T-cell (primary cell): ENCODE data around the gene DCC. TPM values are rescaled to one million over a fixed set of nuclear protein-coding genes. Genes with fewer than 3 reads are reported as not detected.

ENCODE experiments used
- ATAC-seq, 4 experiments: fragments of 200-7000 bp in 3 of 4; fragments of 150-1000 bp in 1 of 4; cut with Tn5 transposase; replicated peaks in 1 of 4; 1 replicate in 3 of 4; 2 replicates in 1 of 4; pipeline ENCODE4 v1.10.0; 2021; ENCODE audit warnings: moderate library complexity in 3 of 4, mild to moderate bottlenecking in 2 of 4, moderate number of reproducible peaks in 1 of 4
- CTCF ChIA-PET, 2 donors: fragments of 300-600 bp; sonication (Branson Sonifier 250); formaldehyde crosslinking; loops; one replicate each; lab custom pipeline; 2022; ENCODE audit warnings: antibody characterized with exemption in 2 of 2; lab: Charles Lee
- POLR2A ChIA-PET, 2 donors: fragments of 300-600 bp; sonication (Branson Sonifier 250); formaldehyde crosslinking; loops; one replicate each; lab custom pipeline; 2022; ENCODE audit warnings: antibody characterized with exemption in 2 of 2; lab: Charles Lee
- DNase-seq, 35 experiments: peaks; one replicate each; pipeline versions ENCODE4 v3.0.0 to v3.0.0-alpha.2; 2013 to 2023
- H3K27ac ChIP-seq: one replicate; pipeline ENCODE4 v1.5.1; 2013; ENCODE audit warnings: low read length
- H3K27me3 ChIP-seq, 2 experiments: replicated peaks in 1 of 2; 1 replicate in 1 of 2; 2 replicates in 1 of 2; pipeline versions ENCODE4 v1.6.1 to v1.7.0; 2013; ENCODE audit warnings: low read length in 1 of 2, mixed read lengths in 1 of 2; ENCODE audit not compliant: control insufficient read depth in 2 of 2, insufficient read depth in 2 of 2; ENCODE audit errors: extremely low read depth in 1 of 2
- H3K36me3 ChIP-seq, 2 donors: 1 replicate in 1 of 2; 2 replicates in 1 of 2; pipeline versions ENCODE4 v1.6.1 to v1.7.0; 2013; ENCODE audit warnings: low read length in 1 of 2; ENCODE audit not compliant: control insufficient read depth in 2 of 2, insufficient read depth in 1 of 2; ENCODE audit errors: extremely low read depth in 1 of 2
- H3K4me1 ChIP-seq, 2 experiments: 1 replicate in 1 of 2; 2 replicates in 1 of 2; pipeline versions ENCODE4 v1.6.1 to v1.7.0; 2013; ENCODE audit warnings: low read length in 2 of 2, mixed read lengths in 1 of 2; ENCODE audit not compliant: insufficient read depth in 2 of 2, control insufficient read depth in 1 of 2; ENCODE audit errors: extremely low read depth in 1 of 2
- H3K4me3 ChIP-seq, 2 donors: 1 replicate in 1 of 2; 2 replicates in 1 of 2; pipeline versions ENCODE4 v1.5.1 to v1.7.0; 2013; ENCODE audit warnings: mild to moderate bottlenecking in 2 of 2, low read length in 1 of 2, moderate library complexity in 1 of 2; ENCODE audit not compliant: control insufficient read depth in 1 of 2; ENCODE audit errors: extremely low read depth in 1 of 2
- H3K9me3 ChIP-seq: 2 replicates; pipeline ENCODE4 v1.7.0; 2013
- H3K27ac Mint-ChIP-seq, 2 donors: one replicate each; pipeline ENCODE4 v1.8.0; 2020 to 2021; ENCODE audit warnings: mild to moderate bottlenecking in 2 of 2, mixed read lengths in 2 of 2
- H3K27me3 Mint-ChIP-seq, 2 donors: one replicate each; pipeline ENCODE4 v1.8.0; 2021 to 2022; ENCODE audit warnings: mixed read lengths in 2 of 2
- H3K36me3 Mint-ChIP-seq: one replicate; pipeline ENCODE4 v1.8.0; 2021; ENCODE audit warnings: mixed read lengths
- H3K4me1 Mint-ChIP-seq, 3 donors: one replicate each; pipeline ENCODE4 v1.8.0; 2020 to 2022; ENCODE audit warnings: mixed read lengths in 3 of 3, mild to moderate bottlenecking in 1 of 3
- H3K4me3 Mint-ChIP-seq, 3 donors: one replicate each; pipeline ENCODE4 v1.8.0; 2020 to 2022; ENCODE audit warnings: mild to moderate bottlenecking in 3 of 3, mixed read lengths in 3 of 3, moderate library complexity in 3 of 3
- H3K9me3 Mint-ChIP-seq, 3 donors: one replicate each; pipeline ENCODE4 v1.8.0; 2020 to 2022; ENCODE audit warnings: mixed read lengths in 3 of 3
- WGBS: methylation state at CpG from one replicate; pipeline ENCODE4 v1.1.5; 2013; ENCODE audit warnings: missing lambda C conversion rate; ENCODE audit not compliant: insufficient coverage; 5-methylcytosine and 5-hydroxymethylcytosine counted together
- total RNA-seq, 35 experiments: library from RNA in 6 of 35; stranded (reverse) in 6 of 35; fragments of 120-200 nt in 1 of 35; gene quantifications; one replicate each; pipeline versions ENCODE4 v1.2.1 to v1.2.4 and lab custom pipeline; 2013 to 2026

The DCC gene
- total RNA-seq, 5 donors from 2014 or later (not counting 1 experiment from before 2014, with no cell fraction given): not detected

DNA sequence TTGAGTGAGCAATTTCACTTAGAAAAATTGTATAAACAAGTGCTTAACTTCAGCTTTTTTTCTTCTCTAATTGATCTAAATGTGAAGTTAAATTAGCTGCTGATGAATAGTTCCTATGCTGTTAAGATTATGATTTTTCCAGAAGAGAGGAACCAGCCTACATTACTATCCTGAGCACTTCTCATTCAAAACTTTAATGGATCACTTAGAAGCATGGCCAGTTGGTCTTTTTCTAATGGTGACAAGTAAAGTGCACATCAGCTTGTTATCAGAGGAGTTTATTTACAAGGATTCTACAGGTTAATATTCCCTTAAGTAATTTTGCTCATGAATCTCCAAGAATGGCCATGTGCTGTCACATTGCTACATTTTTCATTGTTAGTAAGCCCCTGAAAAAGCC, 37.1 kb downstream of the DCC start:
- no peak overlapping the region for H3K27ac ChIP-seq
- no peak for DNase-seq
- H3K9me3 ChIP-seq: no peaks in the 10 kb centered on the region
- Mint-ChIP-seq H3K27me3 (no peaks in the 10 kb centered on the region), H3K36me3 (no peaks in the 10 kb centered on the region), H3K27ac (no peak overlapping the region), H3K9me3 (peaks cover 0 to 5% (median 0%) of the 10 kb centered on the region in 3 donors), H3K4me3 (no peak overlapping the region), H3K4me1 (no peaks in the 10 kb centered on the region)
- no peaks in the 10 kb centered on the region for H3K27me3 ChIP-seq
- POLR2A ChIA-PET: no interaction called here
- no peak for ATAC-seq
- no peak overlapping the region for H3K4me3 ChIP-seq
- no peaks in the 10 kb centered on the region for H3K36me3 ChIP-seq
- CTCF ChIA-PET: no interaction called here
- no peaks in the 10 kb centered on the region for H3K4me1 ChIP-seq

DNA sequence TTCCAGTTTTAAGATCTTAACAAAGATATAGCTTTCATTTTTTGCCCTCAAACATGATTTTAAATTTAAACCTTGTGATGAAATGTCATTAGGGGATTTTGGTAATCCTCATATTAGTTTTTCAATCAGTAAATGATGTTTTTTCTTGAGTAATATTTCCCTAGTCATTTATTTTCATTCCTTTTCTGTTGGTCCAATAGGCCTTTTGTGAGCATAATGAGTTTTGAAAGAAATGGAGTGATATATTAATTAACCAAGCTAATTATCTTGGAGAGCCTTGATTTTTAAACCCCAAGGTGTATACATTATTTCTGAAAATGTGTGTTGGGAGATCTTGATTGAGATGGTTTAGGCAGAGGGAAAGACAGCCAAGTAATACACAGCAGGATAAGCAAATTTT, 46.3 kb downstream of the DCC start:
- H3K4me3 Mint-ChIP-seq: no peak overlapping the region
- H3K4me1 Mint-ChIP-seq: no peaks in the 10 kb centered on the region
- Histone ChIP-seq H3K9me3 (no peaks in the 10 kb centered on the region), H3K27ac (no peak overlapping the region), H3K4me3 (no peak overlapping the region), H3K27me3 (no peaks in the 10 kb centered on the region), H3K4me1 (no peaks in the 10 kb centered on the region), H3K36me3 (no peaks in the 10 kb centered on the region)
- POLR2A ChIA-PET: no interaction called here
- ATAC-seq (no peak), DNase-seq (no peak)
- peaks cover 0 to 7% (median 0%) of the 10 kb centered on the region in 3 donors for H3K9me3 Mint-ChIP-seq
- CTCF ChIA-PET: no interaction called here
- H3K27ac Mint-ChIP-seq: no peak overlapping the region
- no peaks in the 10 kb centered on the region for H3K27me3 Mint-ChIP-seq
- no peaks in the 10 kb centered on the region for H3K36me3 Mint-ChIP-seq

DNA sequence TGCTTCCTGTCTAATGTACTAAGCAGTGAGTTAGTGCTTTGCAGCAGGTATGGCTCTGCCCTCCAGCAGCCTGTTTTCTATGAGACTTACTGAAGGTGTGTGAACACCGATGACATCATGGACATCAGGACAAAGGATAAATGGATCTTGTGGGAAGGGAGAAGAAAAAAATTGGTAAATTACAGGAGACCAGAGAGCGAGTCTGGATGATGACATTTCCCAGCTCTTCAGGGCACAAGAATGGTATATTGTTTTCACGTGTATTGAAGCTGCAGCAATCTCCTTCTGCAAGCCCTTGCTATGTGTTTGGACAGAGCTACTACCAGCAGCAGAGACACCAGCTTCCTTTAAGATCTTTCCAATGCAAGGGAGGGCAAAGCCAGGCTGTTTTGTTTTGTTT, 47.2 kb downstream of the DCC start:
- H3K4me1 ChIP-seq: no peaks in the 10 kb centered on the region
- no peak for ATAC-seq
- no peak overlapping the region for H3K4me3 ChIP-seq
- H3K4me1 Mint-ChIP-seq: no peaks in the 10 kb centered on the region
- H3K36me3 ChIP-seq: no peaks in the 10 kb centered on the region
- H3K9me3 Mint-ChIP-seq: peaks cover 0 to 3% (median 0%) of the 10 kb centered on the region in 3 donors
- WGBS: 83% methylated on average over 2 of the region's 3 CpGs
- POLR2A ChIA-PET: no interaction called here
- no peak for DNase-seq
- H3K27me3 ChIP-seq: no peaks in the 10 kb centered on the region
- H3K9me3 ChIP-seq: no peaks in the 10 kb centered on the region
- H3K27me3 Mint-ChIP-seq: no peaks in the 10 kb centered on the region
- no peak overlapping the region for H3K27ac Mint-ChIP-seq
- CTCF ChIA-PET: no interaction called here
- no peaks in the 10 kb centered on the region for H3K36me3 Mint-ChIP-seq
- no peak overlapping the region for H3K4me3 Mint-ChIP-seq
- H3K27ac ChIP-seq: no peak overlapping the region

DNA sequence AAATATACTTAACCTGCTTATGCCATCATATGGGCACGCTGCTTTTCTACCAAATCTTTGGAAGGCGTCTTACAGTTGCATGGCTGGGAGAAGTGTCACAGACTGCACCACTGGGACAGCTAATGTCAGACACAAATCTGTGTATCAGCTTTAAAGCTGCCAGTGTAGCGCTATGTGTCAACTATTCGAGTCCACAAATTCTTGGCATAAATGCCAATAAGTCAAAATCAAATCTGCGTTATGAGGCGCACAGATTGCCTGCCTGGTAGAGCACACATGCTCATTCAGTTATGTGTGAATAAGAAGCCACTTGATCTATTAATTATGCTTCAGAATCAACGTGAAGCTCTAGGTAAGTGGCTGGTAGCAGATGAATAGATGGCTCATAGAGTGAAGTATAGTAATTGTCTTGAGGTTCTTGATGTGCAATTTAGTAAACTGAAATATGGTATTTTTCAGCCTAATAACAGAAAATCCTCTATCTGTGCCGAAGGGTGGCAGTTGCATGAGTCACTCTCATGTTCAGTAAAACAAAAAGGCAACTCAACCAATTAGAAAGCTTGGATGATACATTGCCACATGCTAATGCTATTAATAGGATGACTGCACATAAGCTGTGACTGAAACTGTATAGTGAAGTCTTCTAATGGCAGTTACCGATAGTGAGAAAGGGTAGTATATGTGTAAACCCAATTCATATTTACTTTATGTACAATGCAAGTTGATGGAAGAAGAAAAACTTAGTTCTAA, 52.0 kb downstream of the DCC start:
- H3K4me1 Mint-ChIP-seq: no peaks in the 10 kb centered on the region

DNA sequence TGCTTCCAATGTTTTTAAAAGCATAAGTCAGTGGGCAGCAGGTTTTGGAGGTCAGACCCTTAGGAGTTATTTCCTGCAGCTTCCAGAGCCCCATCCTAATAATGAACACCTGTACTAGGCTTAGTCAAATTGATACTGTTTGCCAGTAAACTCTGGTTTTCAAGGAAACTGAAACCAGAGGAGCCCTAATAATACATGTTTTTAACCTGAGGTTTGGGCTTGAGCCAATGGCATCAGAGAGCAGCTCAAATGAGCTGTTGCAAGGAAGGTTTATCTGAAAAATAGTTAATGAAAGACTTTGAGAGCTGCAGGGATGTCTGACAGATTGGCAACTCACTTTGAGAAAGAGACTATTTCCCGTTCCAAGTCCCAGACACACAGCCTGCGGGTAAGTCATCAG, 54.6 kb downstream of the DCC start:
- Histone ChIP-seq H3K27ac (no peak overlapping the region), H3K36me3 (no peaks in the 10 kb centered on the region), H3K4me3 (no peak overlapping the region), H3K27me3 (no peaks in the 10 kb centered on the region), H3K4me1 (no peaks in the 10 kb centered on the region), H3K9me3 (no peaks in the 10 kb centered on the region)
- no peak overlapping the region for H3K27ac Mint-ChIP-seq
- POLR2A ChIA-PET: no interaction called here
- CTCF ChIA-PET: interaction anchor here in 1 of 2 donors (0.7 kb wide), 1 partner anchor 105 kb away, joined by 3 read pairs; no protein-coding TSS in a partner anchor
- no peaks in the 10 kb centered on the region for H3K27me3 Mint-ChIP-seq
- H3K4me1 Mint-ChIP-seq: no peaks in the 10 kb centered on the region
- ATAC-seq: no peak
- H3K36me3 Mint-ChIP-seq: no peaks in the 10 kb centered on the region
- no CpG with 5 or more reads among the region's 2 CpGs for WGBS
- no peak overlapping the region for H3K4me3 Mint-ChIP-seq
- no peak for DNase-seq
- H3K9me3 Mint-ChIP-seq: peaks cover 0 to 3% (median 2%) of the 10 kb centered on the region in 3 donors

More for the DNA sequence above, 52.0 kb downstream of the DCC start:
- no peaks in the 10 kb centered on the region for H3K27me3 ChIP-seq
- ChIA-PET POLR2A (no interaction called here), CTCF (no interaction called here)
- no peak for DNase-seq
- no peak for ATAC-seq
- no peaks in the 10 kb centered on the region for H3K27me3 Mint-ChIP-seq
- no peaks in the 10 kb centered on the region for H3K36me3 Mint-ChIP-seq
- no peak overlapping the region for H3K27ac ChIP-seq
- H3K9me3 ChIP-seq: no peaks in the 10 kb centered on the region
- no peaks in the 10 kb centered on the region for H3K36me3 ChIP-seq
- no peaks in the 10 kb centered on the region for H3K4me1 ChIP-seq
- no peak overlapping the region for H3K4me3 ChIP-seq
- peaks cover 0 to 3% (median 2%) of the 10 kb centered on the region in 3 donors for H3K9me3 Mint-ChIP-seq
- H3K27ac Mint-ChIP-seq: no peak overlapping the region
- 81% methylated on average over 5 of the region's 9 CpGs for WGBS
- no peak overlapping the region for H3K4me3 Mint-ChIP-seq

DNA sequence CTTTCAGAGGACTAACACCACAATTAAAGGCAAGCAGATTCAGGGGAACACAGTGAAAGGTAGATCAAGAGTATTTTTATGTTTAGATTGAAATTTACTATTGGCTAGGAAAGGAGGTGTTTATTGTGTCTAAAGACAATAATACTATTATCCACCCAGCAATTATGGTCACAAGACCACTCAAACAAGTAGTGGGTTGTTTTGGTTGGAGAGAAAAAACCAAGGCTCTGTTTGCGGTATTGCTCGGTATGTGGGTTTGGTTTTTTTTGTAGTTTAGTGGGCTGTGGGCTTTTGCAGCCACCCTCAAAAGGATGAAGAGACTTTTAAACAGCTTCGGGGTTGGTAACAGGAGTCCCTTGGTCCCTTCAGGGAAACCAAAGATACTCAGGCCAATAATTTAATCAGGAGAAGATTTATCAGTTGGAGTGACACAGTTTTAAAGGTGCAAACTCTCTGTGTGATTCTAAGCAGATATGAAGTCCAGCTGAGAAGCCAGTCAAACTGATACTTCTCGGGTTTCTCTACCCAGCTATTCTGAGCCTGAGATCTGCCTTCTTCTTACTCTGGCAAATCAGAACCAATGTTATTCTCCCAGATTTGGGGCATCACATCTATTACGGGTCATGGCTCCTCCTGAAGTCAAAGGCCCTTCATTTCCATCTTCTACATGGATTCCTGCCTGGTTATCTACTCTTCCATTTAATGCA, 55.3 kb downstream of the DCC start:
- Histone ChIP-seq H3K36me3 (no peaks in the 10 kb centered on the region), H3K4me3 (no peak overlapping the region), H3K4me1 (no peaks in the 10 kb centered on the region), H3K27ac (no peak overlapping the region), H3K27me3 (no peaks in the 10 kb centered on the region), H3K9me3 (no peaks in the 10 kb centered on the region)
- no peaks in the 10 kb centered on the region for H3K4me1 Mint-ChIP-seq
- ChIA-PET POLR2A (no interaction called here), CTCF (no interaction called here)
- H3K27me3 Mint-ChIP-seq: no peaks in the 10 kb centered on the region
- no peaks in the 10 kb centered on the region for H3K36me3 Mint-ChIP-seq
- H3K9me3 Mint-ChIP-seq: peaks cover 0 to 3% (median 2%) of the 10 kb centered on the region in 3 donors
- H3K4me3 Mint-ChIP-seq: no peak overlapping the region
- no peak overlapping the region for H3K27ac Mint-ChIP-seq
- DNase-seq (no peak), ATAC-seq (no peak)
- 86% methylated on average over 2 of the region's 5 CpGs for WGBS
